HG02973 (cell line): ENCODE data around the gene PLGRKT.
"Not testable (repeated sequence)": the region's sequence is repeated elsewhere in the genome, so short reads cannot be mapped to it uniquely, and the experiment has no call there.

Experiments
- ATAC-seq: cut with Tn5 transposase; IDR thresholded peaks from one replicate; pipeline ENCODE4 v1.9.1; 2021; ENCODE audit warnings: moderate library complexity; ENCODE audit not compliant: unreplicated experiment

The PLGRKT gene

GRCh38 chr9:5388026-5388819 lies 49.5 kb downstream of the PLGRKT start:
- ATAC-seq = no peak

- no peak for ATAC-seq
Measured at GRCh38 chr9:5384436-5384835, 53.3 kb downstream of the PLGRKT start.

GRCh38 chr9:5382479-5382878 lies 55.2 kb downstream of the PLGRKT start:
- ATAC-seq = no peak

- ATAC-seq = no peak
Measured at GRCh38 chr9:5375790-5376477, 61.8 kb downstream of the PLGRKT start.

- no peak for ATAC-seq
Measured at GRCh38 chr9:5375091-5375490, 62.6 kb downstream of the PLGRKT start.

GRCh38 chr9:5364294-5365024 lies 73.3 kb downstream of the PLGRKT start:
- peak; percentile 87 for ATAC-seq

GRCh38 chr9:5361326-5362010 lies 76.3 kb downstream of the PLGRKT start:
- no peak for ATAC-seq

GRCh38 chr9:5360341-5360740 lies 77.4 kb downstream of the PLGRKT start:
- ATAC-seq = no peak

- ATAC-seq = no peak
Measured at GRCh38 chr9:5357431-5358105, 80.2 kb downstream of the PLGRKT start.

- no peak for ATAC-seq
Measured at GRCh38 chr9:5355817-5356216, 81.9 kb downstream of the PLGRKT start.

- no peak for ATAC-seq
Measured at GRCh38 chr9:5355226-5355625, 82.5 kb downstream of the PLGRKT start.

- ATAC-seq = no peak
Measured at GRCh38 chr9:5354184-5354583, 83.5 kb downstream of the PLGRKT start.

GRCh38 chr9:5352637-5353248 lies 85.0 kb downstream of the PLGRKT start:
- no peak for ATAC-seq

- peak; percentile 99 for ATAC-seq
Measured at GRCh38 chr9:5338992-5339981, 98.4 kb downstream of the PLGRKT start, which contains the start of gene RLN1. Gene RLN1 (minus strand): TSS chr9:5339876. CDS start chr9:5339746, 130 bp downstream.

GRCh38 chr9:5336688-5337087 lies 101.0 kb downstream of the PLGRKT start:
- no peak for ATAC-seq

GRCh38 chr9:5331276-5331675 lies 106.4 kb downstream of the PLGRKT start:
- not testable (repeated sequence) for ATAC-seq

- no peak for ATAC-seq
Measured at GRCh38 chr9:5326893-5327548, 110.7 kb downstream of the PLGRKT start.

- ATAC-seq = no peak
Measured at GRCh38 chr9:5326187-5326586, 111.5 kb downstream of the PLGRKT start.
